Bronchial epithelial cell (primary cell): ENCODE measurements around the gene TIMM21. TPM values are rescaled to one million over a fixed set of nuclear protein-coding genes. Genes with fewer than 3 reads are reported as not detected.

Experiments
- DNase-seq: peaks from one replicate; pipeline ENCODE4 v3.0.0-alpha.2; 2010; ENCODE audit warnings: low read depth
- FAIRE-seq: peaks from 2 replicates; lab custom pipeline; 2011; peaks lifted over from hg19 to GRCh38; lab: Jason Lieb, UNC
- H3K27me3 ChIP-seq: 2 replicates; pipeline ENCODE4 v1.5.1; 2011; ENCODE audit warnings: low read length; ENCODE audit not compliant: control insufficient read depth, insufficient read depth
- H3K36me3 ChIP-seq: 2 replicates; pipeline ENCODE4 v1.5.1; 2011; ENCODE audit warnings: low read length; ENCODE audit not compliant: control insufficient read depth, insufficient read depth
- H3K4me3 ChIP-seq: 2 replicates; pipeline ENCODE4 v1.5.1; 2011; ENCODE audit warnings: mild to moderate bottlenecking, low read depth, low read length, control low read depth
- CTCF ChIP-seq: IDR thresholded peaks from 2 replicates; pipeline ENCODE4 v1.5.1; 2011; ENCODE audit warnings: mild to moderate bottlenecking, moderate library complexity, low read length, control low read depth, inconsistent platforms; ENCODE audit not compliant: insufficient read depth, severe bottlenecking
- total RNA-seq: library from RNA; depleted of rRNA; stranded (reverse); fragments of >200 nt; gene quantifications from 2 replicates; pipeline ENCODE4 v1.2.1, GENCODE V29; 2014

Gene TIMM21
- total RNA-seq, 1 donor from 2014 or later: 25.0 TPM

GRCh38 chr18:74179623-74180199 is 31.4 kb downstream of the TIMM21 start:
- no peak for TF ChIP-seq CTCF
- Histone ChIP-seq H3K36me3 (no peaks in the 10 kb centered on the region), H3K4me3 (no peak overlapping the region), H3K27me3 (no peaks in the 10 kb centered on the region)
- DNase-seq: no peak
- no peak for FAIRE-seq

- TF ChIP-seq CTCF: no peak
- Histone ChIP-seq H3K36me3 (no peaks in the 10 kb centered on the region), H3K4me3 (no peak overlapping the region), H3K27me3 (no peaks in the 10 kb centered on the region)
- no peak for DNase-seq
- no peak for FAIRE-seq
Observed at GRCh38 chr18:74182335-74182734, 34.0 kb downstream of the TIMM21 start.

- no peak overlapping the region for H3K4me3 ChIP-seq
Observed at GRCh38 chr18:74183130-74183529, 34.8 kb downstream of the TIMM21 start.

GRCh38 chr18:74184875-74185274 is 36.6 kb downstream of the TIMM21 start:
- no peak overlapping the region for H3K4me3 ChIP-seq
- no peaks in the 10 kb centered on the region for H3K36me3 ChIP-seq
- no peak for TF ChIP-seq CTCF
- no peaks in the 10 kb centered on the region for H3K27me3 ChIP-seq
- DNase-seq (peak; percentile 81), FAIRE-seq (no peak)

More at GRCh38 chr18:74183130-74183529, 34.8 kb downstream of the TIMM21 start:
- no peaks in the 10 kb centered on the region for H3K27me3 ChIP-seq
- TF ChIP-seq CTCF: no peak
- FAIRE-seq (no peak), DNase-seq (no peak)
- no peaks in the 10 kb centered on the region for H3K36me3 ChIP-seq

GRCh38 chr18:74185860-74186259 is 37.5 kb downstream of the TIMM21 start:
- Histone ChIP-seq H3K36me3 (no peaks in the 10 kb centered on the region), H3K4me3 (no peak overlapping the region), H3K27me3 (no peaks in the 10 kb centered on the region)
- DNase-seq: no peak
- no peak for TF ChIP-seq CTCF
- no peak for FAIRE-seq

- FAIRE-seq: no peak
- Histone ChIP-seq H3K36me3 (no peaks in the 10 kb centered on the region), H3K27me3 (no peaks in the 10 kb centered on the region), H3K4me3 (no peak overlapping the region)
- TF ChIP-seq CTCF: no peak
- no peak for DNase-seq
Observed at GRCh38 chr18:74186661-74187060, 38.3 kb downstream of the TIMM21 start.
